GM13977 (cell line): ENCODE results near the gene WWOX.

Experiments
- DNase-seq: peaks from one replicate; pipeline ENCODE4 v3.0.0; 2012; ENCODE audit warnings: low spot score
- in situ Hi-C: fragments of 300-500 bp; cut with MboI; formaldehyde crosslinking; loops from one replicate; pipeline ENCODE4 v1.12.0; 2022; ENCODE audit warnings: low sequenced_read_pairs, low pct_unique_long_range_greater_than_20kb, mixed read lengths, inconsistent platforms; ENCODE audit not compliant: unreplicated experiment
- TF ChIP-seq, protein P1 (sequence below): IDR thresholded peaks from 2 replicates; pipeline ENCODE4 v1.5.1; 2012; ENCODE audit warnings: mild to moderate bottlenecking, control low read depth; ENCODE audit not compliant: insufficient read depth; ENCODE audit errors: extremely low read depth, missing control alignments

Gene WWOX

DNA sequence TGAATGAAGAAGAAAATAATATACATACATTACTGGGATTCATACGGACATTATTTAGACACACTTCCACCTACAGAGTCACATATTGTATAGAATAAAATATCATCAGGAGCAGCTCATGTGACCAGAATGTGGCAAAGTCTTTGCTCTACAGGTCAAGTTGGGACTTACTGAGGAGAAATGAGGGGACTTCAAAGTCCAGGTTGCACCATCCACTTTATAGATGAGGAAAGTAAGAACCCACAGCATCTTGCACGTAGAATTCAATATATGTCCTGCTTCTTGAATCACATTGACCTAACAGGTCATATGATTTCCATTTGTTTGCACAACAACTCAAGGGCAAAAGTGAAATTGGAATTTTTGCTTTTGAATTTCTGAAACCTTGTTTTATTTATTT is 524.3 kb downstream of the WWOX start:
- TF ChIP-seq, protein P1, sequence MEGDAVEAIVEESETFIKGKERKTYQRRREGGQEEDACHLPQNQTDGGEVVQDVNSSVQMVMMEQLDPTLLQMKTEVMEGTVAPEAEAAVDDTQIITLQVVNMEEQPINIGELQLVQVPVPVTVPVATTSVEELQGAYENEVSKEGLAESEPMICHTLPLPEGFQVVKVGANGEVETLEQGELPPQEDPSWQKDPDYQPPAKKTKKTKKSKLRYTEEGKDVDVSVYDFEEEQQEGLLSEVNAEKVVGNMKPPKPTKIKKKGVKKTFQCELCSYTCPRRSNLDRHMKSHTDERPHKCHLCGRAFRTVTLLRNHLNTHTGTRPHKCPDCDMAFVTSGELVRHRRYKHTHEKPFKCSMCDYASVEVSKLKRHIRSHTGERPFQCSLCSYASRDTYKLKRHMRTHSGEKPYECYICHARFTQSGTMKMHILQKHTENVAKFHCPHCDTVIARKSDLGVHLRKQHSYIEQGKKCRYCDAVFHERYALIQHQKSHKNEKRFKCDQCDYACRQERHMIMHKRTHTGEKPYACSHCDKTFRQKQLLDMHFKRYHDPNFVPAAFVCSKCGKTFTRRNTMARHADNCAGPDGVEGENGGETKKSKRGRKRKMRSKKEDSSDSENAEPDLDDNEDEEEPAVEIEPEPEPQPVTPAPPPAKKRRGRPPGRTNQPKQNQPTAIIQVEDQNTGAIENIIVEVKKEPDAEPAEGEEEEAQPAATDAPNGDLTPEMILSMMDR = no peak
- DNase-seq = no peak
- in situ Hi-C loops = no loop called here

GRCh38 chr16:78624366-78624765 is 524.9 kb downstream of the WWOX start:
- TF ChIP-seq, protein P1 = no peak
- in situ Hi-C loops = no loop called here
- DNase-seq = no peak

GRCh38 chr16:78628461-78629045 is 529.1 kb downstream of the WWOX start:
- TF ChIP-seq, protein P1 = no peak
- DNase-seq = no peak
- in situ Hi-C loops = no loop called here

GRCh38 chr16:78629173-78629572 is 529.7 kb downstream of the WWOX start:
- DNase-seq = no peak
- TF ChIP-seq, protein P1 = no peak
- in situ Hi-C loops = no loop called here

DNA sequence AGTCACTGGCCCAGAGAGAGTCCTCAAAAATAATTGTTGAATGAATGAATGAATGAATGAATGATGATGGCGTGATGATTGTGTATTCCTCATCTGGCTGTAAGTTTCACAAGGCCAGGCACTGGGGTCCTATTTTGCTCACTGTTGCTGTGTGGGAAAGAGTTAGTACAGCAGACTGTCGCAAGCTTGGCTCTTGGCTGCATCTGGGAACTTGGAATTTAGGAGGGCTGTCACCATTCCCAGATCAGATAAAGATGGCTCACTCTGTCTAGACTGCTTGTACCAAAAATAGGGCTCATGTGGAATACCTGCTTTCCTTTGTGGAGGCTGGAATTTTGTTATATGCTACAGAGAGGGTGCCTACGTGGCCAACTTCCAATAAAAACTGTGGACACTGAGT is 530.6 kb downstream of the WWOX start:
- DNase-seq = no peak
- TF ChIP-seq, protein P1 = no peak
- in situ Hi-C loops = no loop called here

DNA sequence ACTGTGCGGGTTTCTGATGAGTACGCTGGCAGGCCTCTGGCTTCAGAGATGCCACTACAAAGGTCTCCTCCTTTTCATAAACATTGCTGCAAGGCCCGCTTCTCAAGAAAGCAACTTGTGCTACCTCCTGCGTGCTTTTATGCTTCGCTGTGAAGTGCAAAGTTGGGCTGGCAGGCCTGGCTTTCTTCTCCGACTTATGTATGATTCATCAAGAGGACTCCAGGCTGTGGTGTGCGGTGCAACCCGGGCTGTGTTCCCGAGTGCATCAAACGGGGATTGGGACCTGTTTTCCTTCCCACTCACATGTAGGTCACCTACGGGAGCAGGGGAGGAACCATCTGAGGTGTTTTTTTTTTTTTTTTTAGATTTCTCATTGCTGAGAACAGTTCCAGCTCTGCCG is 534.1 kb downstream of the WWOX start:
- TF ChIP-seq, protein P1 = no peak
- in situ Hi-C loops = no loop called here
- DNase-seq = no peak

DNA sequence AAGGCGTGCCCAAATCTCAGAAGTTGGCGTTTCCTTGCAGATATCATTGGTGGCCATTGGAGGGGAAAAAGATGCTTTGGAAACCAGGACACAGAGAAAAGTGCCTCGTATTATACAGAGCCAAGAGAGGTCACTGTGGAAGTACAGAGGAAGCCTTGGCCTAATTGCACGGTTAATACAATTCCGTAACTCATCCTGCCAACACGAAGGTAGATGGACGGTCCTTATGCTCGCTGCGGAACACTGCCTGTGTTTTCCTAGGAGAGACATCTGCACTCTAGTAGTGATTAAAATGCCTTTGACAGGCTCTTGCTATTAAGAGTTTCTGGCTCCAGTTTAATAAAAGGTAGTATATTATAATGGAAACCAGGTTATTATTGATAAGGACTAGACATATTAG is 536.4 kb downstream of the WWOX start:
- TF ChIP-seq, protein P1 = no peak
- in situ Hi-C loops = no loop called here
- no peak for DNase-seq
